H1 (cell line): ENCODE results near the gene SP4. TPM values are rescaled to one million over a fixed set of nuclear protein-coding genes. Genes with fewer than 3 reads are reported as not detected.

Experiments used
- CTCF ChIA-PET: fragments of 300-600 bp; sonication (Branson Sonifier 250); formaldehyde crosslinking; loops from one replicate; lab custom pipeline; 2021; ENCODE audit not compliant: partially characterized antibody; lab: Charles Lee
- POLR2A ChIA-PET: fragments of 300-600 bp; sonication (Branson Sonifier 250); formaldehyde crosslinking; loops from one replicate; lab custom pipeline; 2021; ENCODE audit warnings: inconsistent platforms; ENCODE audit not compliant: partially characterized antibody; lab: Charles Lee
- DNase-seq, 2 experiments: peaks; one replicate each; pipeline versions ENCODE4 v3.0.0 to v3.0.0-alpha.2; 2010 to 2022; ENCODE audit warnings: low spot score in 2 of 2, low read depth in 1 of 2, mixed read lengths in 1 of 2
- FAIRE-seq: peaks from 2 replicates; lab custom pipeline; 2011; peaks lifted over from hg19 to GRCh38; lab: Jason Lieb, UNC
- H2AFZ ChIP-seq: 2 replicates; pipeline ENCODE4 v1.8.1; 2012; ENCODE audit warnings: low read length, inconsistent platforms
- H2AK5ac ChIP-seq: 2 replicates; pipeline ENCODE4 v1.6.1; 2013; ENCODE audit warnings: low read depth, low read length
- H2BK120ac ChIP-seq: replicated peaks from 2 replicates; pipeline ENCODE3; 2013; ENCODE audit warnings: low read depth, low read length, inconsistent platforms
- H2BK12ac ChIP-seq: 2 replicates; pipeline ENCODE4 v1.6.1; 2013; ENCODE audit warnings: low read depth, low read length
- H2BK15ac ChIP-seq: 2 replicates; pipeline ENCODE4 v1.6.1; 2013; ENCODE audit warnings: low read length
- H2BK20ac ChIP-seq: 2 replicates; pipeline ENCODE4 v1.6.1; 2013; ENCODE audit warnings: low read length
- H2BK5ac ChIP-seq: 2 replicates; pipeline ENCODE4 v1.6.1; 2013; ENCODE audit warnings: low read depth, low read length
- H3K14ac ChIP-seq: 2 replicates; pipeline ENCODE4 v1.6.1; 2013; ENCODE audit warnings: inconsistent platforms; ENCODE audit not compliant: insufficient read length
- H3K18ac ChIP-seq: 2 replicates; pipeline ENCODE4 v1.6.1; 2013; ENCODE audit warnings: low read length; ENCODE audit errors: extremely low read depth
- H3K23ac ChIP-seq: 2 replicates; pipeline ENCODE4 v1.6.1; 2013; ENCODE audit warnings: inconsistent platforms; ENCODE audit not compliant: insufficient read length
- H3K23me2 ChIP-seq: 2 replicates; pipeline ENCODE4 v1.6.1; 2013; ENCODE audit warnings: low read depth, low read length
- H3K27ac ChIP-seq: 2 replicates; pipeline ENCODE4 v1.6.1; 2011; ENCODE audit warnings: low read depth, low read length, inconsistent platforms
- H3K27me3 ChIP-seq, 4 experiments: replicated peaks in 1 of 4; 1 replicate in 1 of 4; 2 replicates in 3 of 4; pipeline versions ENCODE4 v1.6.1 to v1.8.1; 2011 to 2013; ENCODE audit warnings: low read length in 3 of 4, mild to moderate bottlenecking in 3 of 4, inconsistent platforms in 2 of 4, mixed read lengths in 2 of 4, moderate library complexity in 1 of 4; ENCODE audit not compliant: control insufficient read depth in 3 of 4, insufficient read depth in 3 of 4; ENCODE audit errors: extremely low read depth in 1 of 4
- H3K36me3 ChIP-seq, 4 experiments: 2 replicates each; pipeline versions ENCODE4 v1.6.1 to v1.8.1; 2011 to 2013; ENCODE audit warnings: mild to moderate bottlenecking in 4 of 4, low read length in 3 of 4, moderate library complexity in 2 of 4, control low read depth in 1 of 4, inconsistent platforms in 1 of 4; ENCODE audit not compliant: insufficient read depth in 4 of 4, control insufficient read depth in 2 of 4
- H3K4ac ChIP-seq: replicated peaks from 2 replicates; pipeline ENCODE3; 2013; ENCODE audit warnings: low read length, low read depth, mixed read lengths, inconsistent platforms; ENCODE audit not compliant: insufficient read length
- H3K4me1 ChIP-seq, 4 experiments: replicated peaks in 1 of 4; 1 replicate in 1 of 4; 2 replicates in 3 of 4; pipeline versions ENCODE4 v1.6.1 to v1.8.1; 2011 to 2013; ENCODE audit warnings: low read length in 3 of 4, inconsistent platforms in 2 of 4, mixed read lengths in 1 of 4; ENCODE audit not compliant: insufficient read depth in 4 of 4, control insufficient read depth in 3 of 4
- H3K4me2 ChIP-seq, 2 experiments: 2 replicates each; pipeline versions ENCODE4 v1.6.1 to v1.8.1; 2011 to 2013; ENCODE audit warnings: low read depth in 2 of 2, low read length in 2 of 2, control low read depth in 1 of 2, inconsistent platforms in 1 of 2, mild to moderate bottlenecking in 1 of 2; ENCODE audit not compliant: insufficient read depth in 1 of 2
- H3K4me3 ChIP-seq, 4 experiments: fragments of 200-600, 300-600 bp in 1 of 4; sonication (generic), shearing (Covaris generic), sonication (Bioruptor Twin) in 1 of 4; 2 replicates each; pipeline versions ENCODE4 v1.5.1 to v1.8.1; 2011 to 2016; ENCODE audit warnings: low read length in 4 of 4, low read depth in 3 of 4, control low read depth in 2 of 4, inconsistent platforms in 2 of 4, mild to moderate bottlenecking in 2 of 4, mixed read lengths in 1 of 4, moderate library complexity in 1 of 4; ENCODE audit not compliant: insufficient read depth in 2 of 4; ENCODE audit errors: extremely low read depth in 1 of 4
- H3K56ac ChIP-seq: replicated peaks from 2 replicates; pipeline ENCODE3; 2013; ENCODE audit warnings: low read depth, mild to moderate bottlenecking, mixed read lengths, low read length, inconsistent platforms; ENCODE audit not compliant: insufficient read length
- H3K79me1 ChIP-seq: 2 replicates; pipeline ENCODE4 v1.6.1; 2013; ENCODE audit warnings: low read depth, low read length, control low read depth
- H3K79me2 ChIP-seq, 2 experiments: 2 replicates each; pipeline versions ENCODE4 v1.6.1 to v1.8.1; 2012 to 2013; ENCODE audit warnings: low read length in 2 of 2, mild to moderate bottlenecking in 2 of 2, inconsistent platforms in 1 of 2; ENCODE audit not compliant: insufficient read depth in 2 of 2, control insufficient read depth in 1 of 2
- H3K9ac ChIP-seq, 4 experiments: replicated peaks in 1 of 4; 1 replicate in 1 of 4; 2 replicates in 3 of 4; pipeline versions ENCODE4 v1.6.1 to v1.8.1; 2011 to 2013; ENCODE audit warnings: low read depth in 3 of 4, low read length in 3 of 4, control low read depth in 2 of 4, mild to moderate bottlenecking in 2 of 4, moderate library complexity in 2 of 4, inconsistent platforms in 1 of 4; ENCODE audit errors: extremely low read depth in 1 of 4
- H3K9me3 ChIP-seq, 2 experiments: 2 replicates each; pipeline versions ENCODE4 v1.6.1 to v1.8.1; 2012 to 2013; ENCODE audit warnings: mild to moderate bottlenecking in 2 of 2, moderate library complexity in 2 of 2, control low read depth in 1 of 2, inconsistent platforms in 1 of 2, low read depth in 1 of 2, low read length in 1 of 2, mixed read lengths in 1 of 2; ENCODE audit not compliant: insufficient read depth in 2 of 2
- H4K20me1 ChIP-seq, 2 experiments: replicated peaks in 1 of 2; 2 replicates each; pipeline versions ENCODE3 to v1.8.1; 2011 to 2013; ENCODE audit warnings: inconsistent platforms in 2 of 2, low read length in 2 of 2, mild to moderate bottlenecking in 1 of 2; ENCODE audit not compliant: insufficient read depth in 2 of 2, control insufficient read depth in 1 of 2
- H4K5ac ChIP-seq: 2 replicates; pipeline ENCODE4 v1.6.1; 2013; ENCODE audit warnings: low read length, low read depth, mixed read lengths, inconsistent platforms; ENCODE audit not compliant: insufficient read length
- H4K8ac ChIP-seq: 2 replicates; pipeline ENCODE4 v1.8.0; 2013; ENCODE audit warnings: mild to moderate bottlenecking, moderate library complexity, low read length, inconsistent platforms; ENCODE audit not compliant: insufficient read depth; ENCODE audit errors: extremely low read depth
- H4K91ac ChIP-seq: replicated peaks from 2 replicates; pipeline ENCODE3; 2013; ENCODE audit warnings: low read length, mixed read lengths, inconsistent platforms; ENCODE audit not compliant: insufficient read length
- CHD1 ChIP-seq: IDR thresholded peaks from 2 replicates; pipeline ENCODE4 v1.6.1; 2012; ENCODE audit warnings: low read depth, low read length, improper control_type of control experiment
- NANOG ChIP-seq: IDR thresholded peaks from 2 replicates; pipeline ENCODE4 v1.6.1; 2011; ENCODE audit warnings: low read length, low read depth, mild to moderate bottlenecking, inconsistent platforms; ENCODE audit not compliant: insufficient read depth, poor library complexity, severe bottlenecking
- RAD21 ChIP-seq, 2 experiments: IDR thresholded peaks in 1 of 2; conservative IDR thresholded peaks in 1 of 2; 2 replicates each; pipeline ENCODE4 v1.6.1; 2011; ENCODE audit warnings: low read depth in 2 of 2, low read length in 2 of 2, improper control_type of control experiment in 1 of 2, inconsistent platforms in 1 of 2, mild to moderate bottlenecking in 1 of 2, moderate library complexity in 1 of 2
- SP4 ChIP-seq: IDR thresholded peaks from 2 replicates; pipeline ENCODE4 v1.6.1; 2012; ENCODE audit warnings: low read length, inconsistent platforms
- WGBS, 2 experiments: shearing (Covaris generic) in 1 of 2; methylation state at CpG; one replicate each; pipeline versions ENCODE4 v1.1.6 to v1.1.7; 2013 to 2015; ENCODE audit warnings: low lambda C conversion rate in 2 of 2, mixed read lengths in 2 of 2, inconsistent platforms in 1 of 2, low coverage in 1 of 2, missing lambda C conversion rate in 1 of 2; ENCODE audit not compliant: insufficient replicate concordance in 2 of 2, insufficient coverage in 1 of 2, insufficient read length in 1 of 2; ENCODE audit errors: extremely low coverage in 1 of 2, missing lambda C conversion rate in 1 of 2; 5-methylcytosine and 5-hydroxymethylcytosine counted together
- polyA plus RNA-seq, 7 experiments: library from polyadenylated mRNA; depleted of rRNA in 3 of 7; stranded (reverse) in 5 of 7; unstranded in 2 of 7; fragments of >200 nt in 5 of 7; fragments of 200-250 nt in 2 of 7; gene quantifications; 1 replicate in 5 of 7; 2 replicates in 1 of 7; 4 replicates in 1 of 7; pipeline versions ENCODE4 v1.2.1 to v1.2.3, GENCODE V29; 2011 to 2013; ENCODE audit warnings: missing spikeins in 2 of 7, mixed read lengths in 2 of 7
- total RNA-seq: library from RNA; stranded (reverse); fragmentation: NEBNext Ultra II Directional; extraction: Animal tissue kit (Norgen Biotek cat#: 25700); gene quantifications from 2 replicates; pipeline ENCODE4 v1.2.1, GENCODE V29; 2021

Gene SP4
- total and polyA plus RNA-seq, 2 of the 8 experiments (the other 6 are each of a cell fraction or from before 2014, with no cell fraction given): 10.0 to 24.0 TPM

- Histone ChIP-seq H3K27me3 (no peaks in the 10 kb centered on the region), H3K23ac (no peak overlapping the region), H3K23me2 (no peaks in the 10 kb centered on the region), H4K91ac (no peak overlapping the region), H2AK5ac (no peak overlapping the region), H4K5ac (no peak overlapping the region), H2BK120ac (no peak overlapping the region), H3K79me2 (no peaks in the 10 kb centered on the region), H2BK5ac (no peak overlapping the region), H3K14ac (no peak overlapping the region), H4K20me1 (no peaks in the 10 kb centered on the region), H2BK20ac (no peak overlapping the region; the same call in 1 of the 2 replicates), H3K36me3 (no peaks in the 10 kb centered on the region), H3K9me3 (no peaks in the 10 kb centered on the region), H2BK12ac (no peak overlapping the region), H3K79me1 (no peaks in the 10 kb centered on the region), H3K27ac (no peak overlapping the region), H3K9ac (no peak overlapping the region), H3K4me2 (no peak overlapping the region), H3K4ac (no peak overlapping the region), H3K56ac (no peak overlapping the region), H2AFZ (no peak overlapping the region), H2BK15ac (no peak overlapping the region), H3K4me1 (peaks cover 0 to 4% (median 2%) of the 10 kb centered on the region in 4 experiments; a peak in 2 of 7 replicates), H3K4me3 (no peak overlapping the region), H4K8ac (no peak overlapping the region), H3K18ac (no peak overlapping the region)
- WGBS, 2 experiments: 90% methylated on average over 6 of the region's 6 CpGs; no CpG with 5 or more reads in 1 of the 2 experiments
- peak; percentile 24 for FAIRE-seq
- ChIA-PET POLR2A (interaction anchor here (1.6 kb wide), 1 partner anchor 11 kb away, joined by 11 read pairs; no protein-coding TSS in a partner anchor), CTCF (interaction anchor here (1.0 kb wide), 1 partner anchor 161 kb away, joined by 3 read pairs; no protein-coding TSS in a partner anchor)
- no peak for DNase-seq
- TF ChIP-seq CHD1: no peak
- TF ChIP-seq RAD21 (IDR thresholded peaks at IDR 0.05 in 1 of 2, conservative IDR thresholded peaks at IDR 0.05 in 1 of 2; ENCODE audit: low read depth in 2 of 2, low read length in 2 of 2): no peak
- no peak for TF ChIP-seq SP4
- TF ChIP-seq NANOG: no peak
These were observed 13.0 kb upstream of the SP4 start for GRCh38 chr7:21414795-21415393.
